ENCODE measurements around the gene PDE4B.

The PDE4B gene

DNA sequence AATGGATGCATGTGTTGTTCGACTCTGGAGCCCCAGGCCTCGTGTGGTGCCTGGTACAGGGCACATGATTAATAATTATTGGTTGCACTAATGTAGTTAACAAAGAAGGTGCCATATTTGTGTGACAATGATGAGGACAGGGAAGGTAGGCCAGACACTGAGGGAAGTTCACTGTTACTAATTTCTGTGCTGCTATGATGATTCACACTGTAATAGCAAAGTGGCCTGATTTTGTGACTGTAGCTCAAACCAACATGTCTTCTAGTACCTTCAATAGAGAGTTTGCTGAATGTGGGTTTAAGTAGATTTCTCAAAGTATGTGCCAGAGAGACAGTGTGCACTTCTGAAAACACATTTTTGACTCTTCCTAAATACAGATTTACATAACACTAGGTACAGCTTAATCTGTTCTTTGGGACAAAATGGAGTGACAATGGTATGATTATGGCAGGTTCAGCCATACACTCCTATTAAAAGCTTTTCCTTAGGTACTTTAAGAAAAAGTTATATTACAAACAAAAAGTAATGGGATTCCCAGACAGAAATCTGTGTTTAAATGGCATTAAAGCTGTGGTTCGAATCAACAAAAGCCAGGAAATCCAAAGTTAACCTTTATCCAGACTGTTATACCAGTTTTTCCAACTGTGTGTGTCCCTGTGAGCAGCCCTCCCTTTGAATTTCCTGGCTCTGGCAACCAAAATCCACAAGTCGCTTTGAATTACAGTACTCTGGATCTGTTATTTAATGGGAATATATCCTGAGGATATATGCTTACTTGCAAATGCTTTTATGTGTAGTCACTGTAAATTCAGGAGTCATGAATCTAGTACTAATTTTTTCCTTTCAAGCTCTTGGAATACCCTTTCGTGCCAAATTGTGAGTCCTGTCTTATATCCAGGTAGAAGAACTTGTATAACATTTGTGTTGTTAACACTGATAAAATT, 464.2 kb downstream of the PDE4B start:
- Histone ChIP-seq H3K36me3 (ENCODE audit: insufficient read depth, low read length) (no peaks in the 10 kb centered on the region), H3K9me2 (replicated peaks; ENCODE audit: low read depth, low read length) (no peaks in the 10 kb centered on the region), H3K4me1 (ENCODE audit: insufficient read depth, low read length, poor library complexity, severe bottlenecking) (peaks cover 7% of the 10 kb centered on the region), H3K4me2 (ENCODE audit: low read depth, low read length, poor library complexity, severe bottlenecking) (no peak overlapping the region), H3K9ac (ENCODE audit: low read depth, low read length, poor library complexity, severe bottlenecking) (no peak overlapping the region), H3K4me3 (ENCODE audit: low read length, poor library complexity, severe bottlenecking) (no peak overlapping the region), H3K27me3 (ENCODE audit: insufficient read depth, low read length, poor library complexity, severe bottlenecking) (no peaks in the 10 kb centered on the region), H2AFZ (ENCODE audit: low read length) (no peak overlapping the region), H3K9me3 (ENCODE audit: insufficient read depth, low read depth, low read length) (no peaks in the 10 kb centered on the region), H3K79me2 (ENCODE audit: insufficient read depth, low read length) (no peaks in the 10 kb centered on the region), H4K20me1 (ENCODE audit: insufficient read depth, low read length, poor library complexity, severe bottlenecking) (no peaks in the 10 kb centered on the region), H3F3A (ENCODE audit: low read depth) (no peaks in the 10 kb centered on the region)
- no peak for TF ChIP-seq EZH2phosphoT487 (IDR thresholded peaks at IDR 0.05; ENCODE audit: borderline replicate concordance)
- TF ChIP-seq, protein P1, sequence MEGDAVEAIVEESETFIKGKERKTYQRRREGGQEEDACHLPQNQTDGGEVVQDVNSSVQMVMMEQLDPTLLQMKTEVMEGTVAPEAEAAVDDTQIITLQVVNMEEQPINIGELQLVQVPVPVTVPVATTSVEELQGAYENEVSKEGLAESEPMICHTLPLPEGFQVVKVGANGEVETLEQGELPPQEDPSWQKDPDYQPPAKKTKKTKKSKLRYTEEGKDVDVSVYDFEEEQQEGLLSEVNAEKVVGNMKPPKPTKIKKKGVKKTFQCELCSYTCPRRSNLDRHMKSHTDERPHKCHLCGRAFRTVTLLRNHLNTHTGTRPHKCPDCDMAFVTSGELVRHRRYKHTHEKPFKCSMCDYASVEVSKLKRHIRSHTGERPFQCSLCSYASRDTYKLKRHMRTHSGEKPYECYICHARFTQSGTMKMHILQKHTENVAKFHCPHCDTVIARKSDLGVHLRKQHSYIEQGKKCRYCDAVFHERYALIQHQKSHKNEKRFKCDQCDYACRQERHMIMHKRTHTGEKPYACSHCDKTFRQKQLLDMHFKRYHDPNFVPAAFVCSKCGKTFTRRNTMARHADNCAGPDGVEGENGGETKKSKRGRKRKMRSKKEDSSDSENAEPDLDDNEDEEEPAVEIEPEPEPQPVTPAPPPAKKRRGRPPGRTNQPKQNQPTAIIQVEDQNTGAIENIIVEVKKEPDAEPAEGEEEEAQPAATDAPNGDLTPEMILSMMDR (conservative IDR thresholded peaks at IDR 0.05; ENCODE audit: low read length) = no peak

DNA sequence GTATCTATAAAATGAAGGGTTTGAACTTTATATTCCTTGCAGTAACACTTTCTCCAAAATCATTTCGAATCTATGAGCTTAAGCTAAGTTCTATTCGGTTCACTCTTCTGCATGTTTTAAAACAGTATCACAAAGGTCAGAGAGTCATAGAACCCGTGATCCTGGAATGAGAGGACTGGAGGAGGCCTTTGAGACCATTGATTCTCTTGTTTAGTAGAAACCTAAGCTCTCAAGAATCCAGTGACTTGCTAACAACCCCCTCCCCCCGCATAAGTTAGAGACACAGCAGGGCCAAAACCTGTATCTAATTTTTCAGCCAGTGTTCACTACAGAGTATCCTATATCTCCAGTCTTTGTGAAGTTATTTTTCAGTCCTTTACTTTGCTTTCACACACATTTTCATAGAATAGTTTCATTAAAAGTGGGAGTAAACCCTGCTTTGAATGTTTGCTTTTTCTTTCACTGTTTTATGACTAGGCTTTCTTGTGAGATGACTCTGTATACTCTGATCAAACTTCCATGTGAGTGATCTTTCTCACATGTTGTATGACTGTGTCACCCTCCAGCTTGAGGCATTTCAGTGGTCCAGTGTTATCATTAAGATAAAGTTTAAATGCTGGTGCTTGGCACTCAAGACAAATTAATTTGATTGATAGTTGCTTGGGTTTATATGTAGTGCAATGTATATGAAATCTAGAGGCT, 465.9 kb downstream of the PDE4B start:
- H3K79me2 ChIP-seq (ENCODE audit: insufficient read depth, low read length) = no peaks in the 10 kb centered on the region
- no peaks in the 10 kb centered on the region for H4K20me1 ChIP-seq (ENCODE audit: insufficient read depth, low read length, poor library complexity, severe bottlenecking)
- no peaks in the 10 kb centered on the region for H3K36me3 ChIP-seq (ENCODE audit: insufficient read depth, low read length)
- H3K4me1 ChIP-seq (ENCODE audit: insufficient read depth, low read length, poor library complexity, severe bottlenecking) = peaks cover 7% of the 10 kb centered on the region
- no peak overlapping the region for H3K4me2 ChIP-seq (ENCODE audit: low read depth, low read length, poor library complexity, severe bottlenecking)
- no peaks in the 10 kb centered on the region for H3K9me2 ChIP-seq (replicated peaks; ENCODE audit: low read depth, low read length)
- no peaks in the 10 kb centered on the region for H3K27me3 ChIP-seq (ENCODE audit: insufficient read depth, low read length, poor library complexity, severe bottlenecking)
- no peak overlapping the region; the same call in 1 of the 2 replicates for H2AFZ ChIP-seq (ENCODE audit: low read length)
- no peak overlapping the region for H3K4me3 ChIP-seq (ENCODE audit: low read length, poor library complexity, severe bottlenecking)
- no peaks in the 10 kb centered on the region for H3F3A ChIP-seq (ENCODE audit: low read depth)
- TF ChIP-seq EZH2phosphoT487 (IDR thresholded peaks at IDR 0.05; ENCODE audit: borderline replicate concordance) = no peak
- TF ChIP-seq, protein P1 (conservative IDR thresholded peaks at IDR 0.05; ENCODE audit: low read length) = no peak
- no peaks in the 10 kb centered on the region for H3K9me3 ChIP-seq (ENCODE audit: insufficient read depth, low read depth, low read length)
- no peak overlapping the region for H3K9ac ChIP-seq (ENCODE audit: low read depth, low read length, poor library complexity, severe bottlenecking)

DNA sequence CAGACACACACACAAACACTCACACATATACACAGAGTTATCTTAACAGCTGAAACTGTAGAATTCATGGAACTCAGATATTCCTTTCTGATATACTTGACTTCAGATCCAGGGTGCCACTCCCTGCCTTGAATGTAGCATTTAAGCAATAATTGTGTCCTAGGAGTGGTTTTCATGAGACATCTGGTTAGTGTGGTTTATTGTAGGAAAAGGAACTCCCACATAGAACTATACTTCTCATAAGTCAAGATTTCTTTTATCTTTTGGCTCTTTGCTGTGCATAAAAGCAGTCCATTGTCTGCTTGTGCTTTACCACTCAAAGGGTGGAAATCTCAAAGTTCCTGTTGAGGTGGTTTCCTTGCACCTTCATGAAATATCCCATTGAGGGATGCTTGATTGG, 468.7 kb downstream of the PDE4B start:
- no peaks in the 10 kb centered on the region for H3F3A ChIP-seq (ENCODE audit: low read depth)

More for the DNA sequence above, 468.7 kb downstream of the PDE4B start:
- Histone ChIP-seq H3K4me3 (ENCODE audit: low read length, poor library complexity, severe bottlenecking) (no peak overlapping the region), H3K4me1 (ENCODE audit: insufficient read depth, low read length, poor library complexity, severe bottlenecking) (peaks cover 9% of the 10 kb centered on the region), H3K36me3 (ENCODE audit: insufficient read depth, low read length) (no peaks in the 10 kb centered on the region), H3K4me2 (ENCODE audit: low read depth, low read length, poor library complexity, severe bottlenecking) (no peak overlapping the region), H3K27me3 (ENCODE audit: insufficient read depth, low read length, poor library complexity, severe bottlenecking) (no peaks in the 10 kb centered on the region), H3K79me2 (ENCODE audit: insufficient read depth, low read length) (no peaks in the 10 kb centered on the region), H3K9me2 (replicated peaks; ENCODE audit: low read depth, low read length) (no peaks in the 10 kb centered on the region), H3K9me3 (ENCODE audit: insufficient read depth, low read depth, low read length) (no peaks in the 10 kb centered on the region), H2AFZ (ENCODE audit: low read length) (no peak overlapping the region), H4K20me1 (ENCODE audit: insufficient read depth, low read length, poor library complexity, severe bottlenecking) (no peaks in the 10 kb centered on the region), H3K9ac (ENCODE audit: low read depth, low read length, poor library complexity, severe bottlenecking) (no peak overlapping the region)
- TF ChIP-seq EZH2phosphoT487 (IDR thresholded peaks at IDR 0.05; ENCODE audit: borderline replicate concordance) = no peak
- TF ChIP-seq, protein P1 (conservative IDR thresholded peaks at IDR 0.05; ENCODE audit: low read length) = no peak

Data from Loucy (cell line).